Measurements from ENCODE around the gene PSPN. TPM values are rescaled to one million over a fixed set of nuclear protein-coding genes. Genes with fewer than 3 reads are reported as not detected.

PSPN gene
- total RNA-seq, 1 experiment from 2014 or later, result 3.4 TPM

DNA sequence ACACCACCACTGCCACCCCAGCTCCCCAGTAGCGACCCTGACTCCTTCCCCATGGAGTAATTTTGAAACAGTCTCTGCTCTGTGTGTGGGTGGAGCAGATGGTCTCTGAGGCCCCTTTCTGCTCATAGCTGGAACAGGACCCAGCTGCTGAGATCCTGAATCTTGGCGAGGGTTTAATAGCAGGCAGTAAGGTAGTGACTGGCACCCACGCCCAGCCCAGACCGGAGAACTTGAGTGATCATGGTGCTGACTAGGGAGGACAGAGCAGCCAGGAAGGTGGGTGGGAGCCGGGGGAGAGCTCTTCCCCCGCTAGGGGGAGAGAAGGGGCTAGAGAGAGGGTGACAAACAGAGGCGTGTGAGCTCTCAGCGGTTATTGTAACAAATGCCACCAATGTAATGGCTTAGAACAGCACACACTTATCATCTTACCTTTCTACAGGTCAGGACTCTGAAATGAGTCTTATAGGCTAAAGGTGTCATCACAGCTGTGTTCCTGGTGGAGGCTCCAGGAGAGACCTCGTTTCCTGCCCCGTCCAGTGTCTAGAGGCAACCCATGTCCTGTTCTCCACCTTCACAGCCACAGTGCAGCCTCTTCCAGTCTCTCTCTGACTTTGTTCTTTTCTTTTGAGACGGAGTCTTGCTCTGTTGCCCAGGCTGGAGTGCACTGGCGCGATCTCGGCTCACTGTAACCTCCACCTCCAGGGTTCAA, 35.1 kb downstream of the PSPN start:
- Histone ChIP-seq H3K36me3 (ENCODE audit: control insufficient read depth in 1 of 2, insufficient read depth in 2 of 2, low read length in 2 of 2) (no peaks in the 10 kb centered on the region), H3K4me2 (ENCODE audit: low read length) (no peak overlapping the region), H2AFZ (ENCODE audit: low read depth, low read length, poor library complexity, severe bottlenecking) (no peak overlapping the region), H3K27me3 (ENCODE audit: insufficient read depth, low read length) (no peaks in the 10 kb centered on the region), H4K20me1 (ENCODE audit: insufficient read depth) (no peaks in the 10 kb centered on the region), H3K9ac (ENCODE audit: low read length) (no peak overlapping the region), H3K9me2 (ENCODE audit: insufficient read depth) (no peaks in the 10 kb centered on the region), H3K4me1 (ENCODE audit: control insufficient read depth in 1 of 2, insufficient read depth in 2 of 2, low read length in 2 of 2) (no peaks in the 10 kb centered on the region), H3K79me2 (ENCODE audit: insufficient read depth, low read length) (no peaks in the 10 kb centered on the region), H3K27ac (ENCODE audit: low read depth, low read length) (no peak overlapping the region), H3K4me3 (replicated peaks in 1 of 2; ENCODE audit: low read depth in 1 of 2, low read length in 2 of 2) (no peak overlapping the region), H3K9me3 (ENCODE audit: control insufficient read depth in 1 of 2, insufficient read depth in 1 of 2, low read depth in 1 of 2, low read length in 2 of 2) (no peaks in the 10 kb centered on the region; a peak in 1 of 4 replicates)
- no peak for DNase-seq (ENCODE audit: low read depth, low spot score)
- ChIA-PET POLR2A (no interaction called here), CTCF (interaction anchor here (0.7 kb wide), 1 partner anchor 13 kb away, joined by 3 read pairs; no protein-coding TSS in a partner anchor), RAD21 (ENCODE audit: low non-redundant PET in 1 of 2, low total read pairs in 2 of 2, uncharacterized antibody in 2 of 2, unreplicated experiment in 2 of 2) (no interaction called here)
- no TSS peak for BruUV-seq (replicated peaks)
- TF ChIP-seq TCF7L2 (IDR thresholded peaks at IDR 0.05; ENCODE audit: borderline replicate concordance, extremely low read depth, insufficient read depth, insufficient read length) (no peak), EZH2phosphoT487 (IDR thresholded peaks at IDR 0.05; ENCODE audit: borderline replicate concordance) (no peak), ELF1 (IDR thresholded peaks at IDR 0.05; ENCODE audit: borderline replicate concordance, low read depth) (no peak), EGR1 (IDR thresholded peaks at IDR 0.05; ENCODE audit: low read depth) (no peak), CEBPB (IDR thresholded peaks at IDR 0.05; ENCODE audit: low read depth) (no peak), POLR2AphosphoS5 (IDR thresholded peaks at IDR 0.05; ENCODE audit: low read depth, low read length) (no peak), YY1 (IDR thresholded peaks at IDR 0.05; ENCODE audit: extremely low read depth, insufficient replicate concordance, low read depth, low read length) (no peak), POLR2A (IDR thresholded peaks at IDR 0.05; ENCODE audit: borderline replicate concordance, extremely low read depth, insufficient read depth, insufficient read length) (no peak), SP1 (IDR thresholded peaks at IDR 0.05; ENCODE audit: low read depth) (no peak), ZFX (IDR thresholded peaks at IDR 0.05) (no peak), RAD21 (IDR thresholded peaks at IDR 0.05; ENCODE audit: low read depth) (no peak), ZNF274 (IDR thresholded peaks at IDR 0.05; ENCODE audit: low read depth, low read length) (no peak), FOSL1 (IDR thresholded peaks at IDR 0.05; ENCODE audit: low read depth) (no peak)
- TF ChIP-seq, protein P1, sequence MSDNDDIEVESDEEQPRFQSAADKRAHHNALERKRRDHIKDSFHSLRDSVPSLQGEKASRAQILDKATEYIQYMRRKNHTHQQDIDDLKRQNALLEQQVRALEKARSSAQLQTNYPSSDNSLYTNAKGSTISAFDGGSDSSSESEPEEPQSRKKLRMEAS (IDR thresholded peaks at IDR 0.05), result no peak
- TF ChIP-seq, protein P2, sequence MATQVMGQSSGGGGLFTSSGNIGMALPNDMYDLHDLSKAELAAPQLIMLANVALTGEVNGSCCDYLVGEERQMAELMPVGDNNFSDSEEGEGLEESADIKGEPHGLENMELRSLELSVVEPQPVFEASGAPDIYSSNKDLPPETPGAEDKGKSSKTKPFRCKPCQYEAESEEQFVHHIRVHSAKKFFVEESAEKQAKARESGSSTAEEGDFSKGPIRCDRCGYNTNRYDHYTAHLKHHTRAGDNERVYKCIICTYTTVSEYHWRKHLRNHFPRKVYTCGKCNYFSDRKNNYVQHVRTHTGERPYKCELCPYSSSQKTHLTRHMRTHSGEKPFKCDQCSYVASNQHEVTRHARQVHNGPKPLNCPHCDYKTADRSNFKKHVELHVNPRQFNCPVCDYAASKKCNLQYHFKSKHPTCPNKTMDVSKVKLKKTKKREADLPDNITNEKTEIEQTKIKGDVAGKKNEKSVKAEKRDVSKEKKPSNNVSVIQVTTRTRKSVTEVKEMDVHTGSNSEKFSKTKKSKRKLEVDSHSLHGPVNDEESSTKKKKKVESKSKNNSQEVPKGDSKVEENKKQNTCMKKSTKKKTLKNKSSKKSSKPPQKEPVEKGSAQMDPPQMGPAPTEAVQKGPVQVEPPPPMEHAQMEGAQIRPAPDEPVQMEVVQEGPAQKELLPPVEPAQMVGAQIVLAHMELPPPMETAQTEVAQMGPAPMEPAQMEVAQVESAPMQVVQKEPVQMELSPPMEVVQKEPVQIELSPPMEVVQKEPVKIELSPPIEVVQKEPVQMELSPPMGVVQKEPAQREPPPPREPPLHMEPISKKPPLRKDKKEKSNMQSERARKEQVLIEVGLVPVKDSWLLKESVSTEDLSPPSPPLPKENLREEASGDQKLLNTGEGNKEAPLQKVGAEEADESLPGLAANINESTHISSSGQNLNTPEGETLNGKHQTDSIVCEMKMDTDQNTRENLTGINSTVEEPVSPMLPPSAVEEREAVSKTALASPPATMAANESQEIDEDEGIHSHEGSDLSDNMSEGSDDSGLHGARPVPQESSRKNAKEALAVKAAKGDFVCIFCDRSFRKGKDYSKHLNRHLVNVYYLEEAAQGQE (IDR thresholded peaks at IDR 0.05; ENCODE audit: low read depth), result no peak
- TF ChIP-seq, protein P3, sequence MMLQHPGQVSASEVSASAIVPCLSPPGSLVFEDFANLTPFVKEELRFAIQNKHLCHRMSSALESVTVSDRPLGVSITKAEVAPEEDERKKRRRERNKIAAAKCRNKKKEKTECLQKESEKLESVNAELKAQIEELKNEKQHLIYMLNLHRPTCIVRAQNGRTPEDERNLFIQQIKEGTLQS (IDR thresholded peaks at IDR 0.05), result no peak
- TF ChIP-seq, protein P4, sequence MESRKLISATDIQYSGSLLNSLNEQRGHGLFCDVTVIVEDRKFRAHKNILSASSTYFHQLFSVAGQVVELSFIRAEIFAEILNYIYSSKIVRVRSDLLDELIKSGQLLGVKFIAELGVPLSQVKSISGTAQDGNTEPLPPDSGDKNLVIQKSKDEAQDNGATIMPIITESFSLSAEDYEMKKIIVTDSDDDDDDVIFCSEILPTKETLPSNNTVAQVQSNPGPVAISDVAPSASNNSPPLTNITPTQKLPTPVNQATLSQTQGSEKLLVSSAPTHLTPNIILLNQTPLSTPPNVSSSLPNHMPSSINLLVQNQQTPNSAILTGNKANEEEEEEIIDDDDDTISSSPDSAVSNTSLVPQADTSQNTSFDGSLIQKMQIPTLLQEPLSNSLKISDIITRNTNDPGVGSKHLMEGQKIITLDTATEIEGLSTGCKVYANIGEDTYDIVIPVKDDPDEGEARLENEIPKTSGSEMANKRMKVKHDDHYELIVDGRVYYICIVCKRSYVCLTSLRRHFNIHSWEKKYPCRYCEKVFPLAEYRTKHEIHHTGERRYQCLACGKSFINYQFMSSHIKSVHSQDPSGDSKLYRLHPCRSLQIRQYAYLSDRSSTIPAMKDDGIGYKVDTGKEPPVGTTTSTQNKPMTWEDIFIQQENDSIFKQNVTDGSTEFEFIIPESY (IDR thresholded peaks at IDR 0.05; ENCODE audit: extremely low read depth, insufficient replicate concordance, low read length), result no peak
- TF ChIP-seq, protein P5, sequence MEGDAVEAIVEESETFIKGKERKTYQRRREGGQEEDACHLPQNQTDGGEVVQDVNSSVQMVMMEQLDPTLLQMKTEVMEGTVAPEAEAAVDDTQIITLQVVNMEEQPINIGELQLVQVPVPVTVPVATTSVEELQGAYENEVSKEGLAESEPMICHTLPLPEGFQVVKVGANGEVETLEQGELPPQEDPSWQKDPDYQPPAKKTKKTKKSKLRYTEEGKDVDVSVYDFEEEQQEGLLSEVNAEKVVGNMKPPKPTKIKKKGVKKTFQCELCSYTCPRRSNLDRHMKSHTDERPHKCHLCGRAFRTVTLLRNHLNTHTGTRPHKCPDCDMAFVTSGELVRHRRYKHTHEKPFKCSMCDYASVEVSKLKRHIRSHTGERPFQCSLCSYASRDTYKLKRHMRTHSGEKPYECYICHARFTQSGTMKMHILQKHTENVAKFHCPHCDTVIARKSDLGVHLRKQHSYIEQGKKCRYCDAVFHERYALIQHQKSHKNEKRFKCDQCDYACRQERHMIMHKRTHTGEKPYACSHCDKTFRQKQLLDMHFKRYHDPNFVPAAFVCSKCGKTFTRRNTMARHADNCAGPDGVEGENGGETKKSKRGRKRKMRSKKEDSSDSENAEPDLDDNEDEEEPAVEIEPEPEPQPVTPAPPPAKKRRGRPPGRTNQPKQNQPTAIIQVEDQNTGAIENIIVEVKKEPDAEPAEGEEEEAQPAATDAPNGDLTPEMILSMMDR (IDR thresholded peaks at IDR 0.05 in 2 of 3, conservative IDR thresholded peaks at IDR 0.05 in 1 of 3; ENCODE audit: borderline replicate concordance in 1 of 3, insufficient read depth in 1 of 3, low read depth in 2 of 3, low read length in 2 of 3), result no peak
- intact Hi-C loops (cut with micrococcal nuclease), result no loop called here
- ATAC-seq, result peak; percentile 27; the same call in 1 of the 2 replicates
